ENCODE measurements around the gene LYZL1. TPM values are rescaled to one million over a fixed set of nuclear protein-coding genes. Genes with fewer than 3 reads are reported as not detected.

The LYZL1 gene
- total and polyA plus RNA-seq, 2 of the 8 experiments (the other 6 are each of a cell fraction or from before 2014, with no cell fraction given) = not detected

DNA sequence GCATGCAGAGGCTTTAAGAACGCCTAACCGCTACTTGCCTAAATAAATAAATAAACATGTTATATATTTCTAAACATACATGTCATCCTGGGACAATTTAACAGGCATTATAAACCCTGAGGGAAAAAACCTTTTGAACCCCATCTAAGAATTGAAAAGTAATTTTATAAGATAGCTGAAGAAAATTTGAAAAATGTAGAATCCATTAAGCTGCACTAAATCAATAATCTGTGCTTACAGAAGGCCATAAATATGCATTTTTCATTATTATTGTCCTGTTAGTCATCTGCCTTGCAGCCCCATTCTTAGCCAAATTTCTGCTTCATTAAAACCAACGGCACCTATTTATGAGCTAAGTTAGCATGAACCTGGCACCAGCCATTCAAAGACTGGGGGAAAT, 24.2 kb downstream of the LYZL1 start:
- Histone ChIP-seq H3K79me1 (ENCODE audit: low read depth, low read length) (no peaks in the 10 kb centered on the region), H2AFZ (ENCODE audit: low read length) (no peak overlapping the region), H2BK120ac (replicated peaks; ENCODE audit: low read depth, low read length) (no peak overlapping the region), H2AK5ac (ENCODE audit: low read depth, low read length) (no peak overlapping the region), H3K27me3 (replicated peaks in 1 of 4; ENCODE audit: control insufficient read depth in 3 of 4, extremely low read depth in 1 of 4, insufficient read depth in 3 of 4, low read length in 3 of 4) (no peaks in the 10 kb centered on the region), H2BK12ac (ENCODE audit: low read depth, low read length) (no peak overlapping the region), H3K4ac (replicated peaks; ENCODE audit: insufficient read length, low read depth, low read length) (no peak overlapping the region), H3K27ac (ENCODE audit: low read depth, low read length) (no peak overlapping the region), H3K23ac (ENCODE audit: insufficient read length) (no peak overlapping the region), H2BK20ac (ENCODE audit: low read length) (no peak overlapping the region), H3K9me3 (ENCODE audit: insufficient read depth in 2 of 2, low read depth in 1 of 2, low read length in 1 of 2) (no peaks in the 10 kb centered on the region), H4K91ac (replicated peaks; ENCODE audit: insufficient read length, low read length) (no peak overlapping the region), H2BK5ac (ENCODE audit: low read depth, low read length) (no peak overlapping the region), H4K5ac (ENCODE audit: insufficient read length, low read depth, low read length) (no peak overlapping the region), H3K4me1 (replicated peaks in 1 of 4; ENCODE audit: control insufficient read depth in 3 of 4, insufficient read depth in 4 of 4, low read length in 3 of 4) (no peaks in the 10 kb centered on the region; a peak in 1 of 7 replicates), H3K56ac (replicated peaks; ENCODE audit: insufficient read length, low read depth, low read length) (no peak overlapping the region), H3K18ac (ENCODE audit: extremely low read depth, low read length) (no peak overlapping the region), H3K14ac (ENCODE audit: insufficient read length) (no peak overlapping the region), H4K20me1 (replicated peaks in 1 of 2; ENCODE audit: control insufficient read depth in 1 of 2, insufficient read depth in 2 of 2, low read length in 2 of 2) (no peaks in the 10 kb centered on the region), H3K4me2 (ENCODE audit: insufficient read depth in 1 of 2, low read depth in 2 of 2, low read length in 2 of 2) (no peak overlapping the region), H3K36me3 (ENCODE audit: control insufficient read depth in 2 of 4, insufficient read depth in 4 of 4, low read length in 3 of 4) (no peaks in the 10 kb centered on the region), H3K9ac (replicated peaks in 1 of 4; ENCODE audit: extremely low read depth in 1 of 4, low read depth in 3 of 4, low read length in 3 of 4) (no peak overlapping the region), H4K8ac (ENCODE audit: extremely low read depth, insufficient read depth, low read length) (no peak overlapping the region), H3K4me3 (ENCODE audit: extremely low read depth in 1 of 4, insufficient read depth in 2 of 4, low read depth in 3 of 4, low read length in 4 of 4) (no peak overlapping the region), H2BK15ac (ENCODE audit: low read length) (no peak overlapping the region), H3K23me2 (ENCODE audit: low read depth, low read length) (no peaks in the 10 kb centered on the region), H3K79me2 (ENCODE audit: control insufficient read depth in 1 of 2, insufficient read depth in 2 of 2, low read length in 2 of 2) (no peaks in the 10 kb centered on the region)
- DNase-seq (ENCODE audit: low read depth in 1 of 2, low spot score in 2 of 2) = no peak
- ChIA-PET CTCF (ENCODE audit: partially characterized antibody) (interaction anchor here (2.3 kb wide), 1 partner anchor 9 kb away, joined by 9 read pairs; no protein-coding TSS in a partner anchor), POLR2A (ENCODE audit: partially characterized antibody) (no interaction called here)
- no peak for FAIRE-seq
- WGBS, 2 experiments (ENCODE audit: extremely low coverage in 1 of 2, insufficient coverage in 1 of 2, insufficient read length in 1 of 2, insufficient replicate concordance in 2 of 2, low coverage in 1 of 2, low lambda C conversion rate in 2 of 2, missing lambda C conversion rate in 1 of 2) = 90% methylated on average over 3 of the region's 3 CpGs; no CpG with 5 or more reads in 1 of the 2 experiments
- TF ChIP-seq SIRT6 (IDR thresholded peaks at IDR 0.05; ENCODE audit: low read length) = no peak
- no peak for TF ChIP-seq KDM5A (IDR thresholded peaks at IDR 0.05; ENCODE audit: low read length)
- no peak for TF ChIP-seq CTBP2 (IDR thresholded peaks at IDR 0.05; ENCODE audit: borderline replicate concordance, insufficient read depth, insufficient read length, low read length)
- no peak for TF ChIP-seq ASH2L (IDR thresholded peaks at IDR 0.05; ENCODE audit: low read length)
- TF ChIP-seq CHD2 (IDR thresholded peaks at IDR 0.05; ENCODE audit: low read length) = no peak
- TF ChIP-seq TAF7 (optimal IDR thresholded peaks at IDR 0.05; ENCODE audit: borderline replicate concordance, low read depth, low read length) = no peak
- no peak for TF ChIP-seq EZH2 (IDR thresholded peaks at IDR 0.05; ENCODE audit: low read depth, low read length, severe bottlenecking)
- TF ChIP-seq GABPA (IDR thresholded peaks at IDR 0.05; ENCODE audit: borderline replicate concordance, insufficient read depth, low read length) = no peak
- no peak for TF ChIP-seq TEAD4 (IDR thresholded peaks at IDR 0.05; ENCODE audit: low read depth, low read length)
- no peak for TF ChIP-seq EGR1 (IDR thresholded peaks at IDR 0.05; ENCODE audit: borderline replicate concordance, low read depth, low read length)
- TF ChIP-seq HDAC6 (IDR thresholded peaks at IDR 0.05; ENCODE audit: low read depth, low read length) = no peak
- no peak for TF ChIP-seq KDM1A (IDR thresholded peaks at IDR 0.05; ENCODE audit: borderline replicate concordance, low read length)
- TF ChIP-seq NANOG (IDR thresholded peaks at IDR 0.05; ENCODE audit: insufficient read depth, low read depth, low read length, poor library complexity, severe bottlenecking) = no peak
- no peak for TF ChIP-seq SIN3A (conservative IDR thresholded peaks at IDR 0.05 in 1 of 2, IDR thresholded peaks at IDR 0.05 in 1 of 2; ENCODE audit: low read depth in 1 of 2, low read length in 2 of 2)
- TF ChIP-seq POLR2AphosphoS5 (IDR thresholded peaks at IDR 0.05; ENCODE audit: low read depth, low read length) = no peak

All from H1 (cell line).